GM12874 (cell line): ENCODE data around the gene AP1B1.

ENCODE experiments used
- TF ChIP-seq, protein P1 (sequence below): IDR thresholded peaks from 2 replicates; pipeline ENCODE4 v1.5.1; 2011; ENCODE audit warnings: low read depth, mild to moderate bottlenecking, control low read depth, low read length, moderate library complexity; ENCODE audit not compliant: insufficient read depth

Gene AP1B1

GRCh38 chr22:29391546-29391945 lies 3.2 kb upstream of the AP1B1 start:
- TF ChIP-seq, protein P1, sequence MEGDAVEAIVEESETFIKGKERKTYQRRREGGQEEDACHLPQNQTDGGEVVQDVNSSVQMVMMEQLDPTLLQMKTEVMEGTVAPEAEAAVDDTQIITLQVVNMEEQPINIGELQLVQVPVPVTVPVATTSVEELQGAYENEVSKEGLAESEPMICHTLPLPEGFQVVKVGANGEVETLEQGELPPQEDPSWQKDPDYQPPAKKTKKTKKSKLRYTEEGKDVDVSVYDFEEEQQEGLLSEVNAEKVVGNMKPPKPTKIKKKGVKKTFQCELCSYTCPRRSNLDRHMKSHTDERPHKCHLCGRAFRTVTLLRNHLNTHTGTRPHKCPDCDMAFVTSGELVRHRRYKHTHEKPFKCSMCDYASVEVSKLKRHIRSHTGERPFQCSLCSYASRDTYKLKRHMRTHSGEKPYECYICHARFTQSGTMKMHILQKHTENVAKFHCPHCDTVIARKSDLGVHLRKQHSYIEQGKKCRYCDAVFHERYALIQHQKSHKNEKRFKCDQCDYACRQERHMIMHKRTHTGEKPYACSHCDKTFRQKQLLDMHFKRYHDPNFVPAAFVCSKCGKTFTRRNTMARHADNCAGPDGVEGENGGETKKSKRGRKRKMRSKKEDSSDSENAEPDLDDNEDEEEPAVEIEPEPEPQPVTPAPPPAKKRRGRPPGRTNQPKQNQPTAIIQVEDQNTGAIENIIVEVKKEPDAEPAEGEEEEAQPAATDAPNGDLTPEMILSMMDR = no peak

DNA sequence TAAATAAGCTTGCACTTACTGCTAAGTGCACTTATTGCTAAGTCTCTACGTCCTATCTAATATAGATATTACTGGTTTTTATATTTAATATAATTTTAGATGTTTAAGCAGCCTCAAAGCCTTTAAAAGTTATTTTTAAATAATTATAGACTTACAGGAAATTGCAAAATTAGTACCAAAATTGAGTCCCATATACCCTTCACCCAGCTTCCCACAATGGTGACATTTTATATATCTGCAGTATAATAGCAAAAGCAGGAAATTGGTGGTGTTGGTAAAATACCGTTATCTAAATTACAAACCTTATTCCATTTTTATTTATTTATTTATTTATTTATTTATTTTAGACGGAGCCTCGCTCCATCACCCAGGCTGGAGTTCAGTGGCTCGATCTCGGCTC lies 1.9 kb upstream of the AP1B1 start:
- TF ChIP-seq, protein P1 = no peak

DNA sequence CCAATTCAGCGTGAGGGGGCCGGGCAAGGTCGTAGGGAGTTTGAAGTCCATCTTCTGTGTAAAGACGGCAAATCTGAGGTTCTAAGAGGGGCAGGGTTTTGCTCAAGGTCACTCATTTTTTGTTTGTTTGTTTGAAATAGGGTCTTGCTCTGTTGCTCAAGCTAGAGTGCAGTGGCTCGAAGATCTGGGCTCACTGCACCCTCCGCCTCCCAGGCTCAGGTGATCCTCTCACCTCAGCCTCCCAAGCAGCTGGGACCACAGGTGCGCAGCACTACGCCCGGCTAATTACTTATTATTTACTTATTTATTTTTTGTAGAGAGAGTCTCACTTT lies 355 bp upstream of the AP1B1 start:
- TF ChIP-seq, protein P1 = no peak

- TF ChIP-seq, protein P1 = no peak
Observed at GRCh38 chr22:29386708-29387107, 1.7 kb downstream of the AP1B1 start.

GRCh38 chr22:29385748-29386147 lies 2.6 kb downstream of the AP1B1 start:
- TF ChIP-seq, protein P1 = no peak

DNA sequence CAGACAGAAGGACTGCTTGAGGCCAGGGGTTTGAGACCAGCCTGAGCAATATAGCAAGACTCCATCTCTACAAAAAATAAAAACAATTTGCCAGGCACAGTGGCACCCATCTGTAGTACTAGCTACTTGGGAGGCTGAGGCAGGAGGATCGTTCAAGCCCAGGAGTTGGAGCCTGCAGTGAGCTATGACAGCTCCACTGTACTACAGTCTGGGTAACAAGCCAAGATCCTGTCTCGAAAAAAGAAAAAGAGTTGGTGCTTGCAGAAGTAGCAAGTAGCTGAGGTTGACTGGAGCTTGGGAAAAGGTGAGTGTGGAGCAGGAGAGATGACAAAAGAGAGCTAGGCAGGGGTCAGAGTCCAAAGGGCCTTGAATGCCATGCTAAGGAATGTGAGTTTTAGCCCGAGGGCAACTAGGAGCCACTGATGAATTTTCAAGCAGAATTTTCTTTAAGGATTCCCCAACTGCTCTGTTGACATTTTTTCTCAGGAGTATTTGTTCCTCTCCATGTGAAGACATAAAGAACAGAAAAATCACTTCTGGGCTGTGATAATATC lies 3.1 kb downstream of the AP1B1 start:
- TF ChIP-seq, protein P1 = no peak

- TF ChIP-seq, protein P1 = no peak
Observed at GRCh38 chr22:29383740-29384139, 4.6 kb downstream of the AP1B1 start.

DNA sequence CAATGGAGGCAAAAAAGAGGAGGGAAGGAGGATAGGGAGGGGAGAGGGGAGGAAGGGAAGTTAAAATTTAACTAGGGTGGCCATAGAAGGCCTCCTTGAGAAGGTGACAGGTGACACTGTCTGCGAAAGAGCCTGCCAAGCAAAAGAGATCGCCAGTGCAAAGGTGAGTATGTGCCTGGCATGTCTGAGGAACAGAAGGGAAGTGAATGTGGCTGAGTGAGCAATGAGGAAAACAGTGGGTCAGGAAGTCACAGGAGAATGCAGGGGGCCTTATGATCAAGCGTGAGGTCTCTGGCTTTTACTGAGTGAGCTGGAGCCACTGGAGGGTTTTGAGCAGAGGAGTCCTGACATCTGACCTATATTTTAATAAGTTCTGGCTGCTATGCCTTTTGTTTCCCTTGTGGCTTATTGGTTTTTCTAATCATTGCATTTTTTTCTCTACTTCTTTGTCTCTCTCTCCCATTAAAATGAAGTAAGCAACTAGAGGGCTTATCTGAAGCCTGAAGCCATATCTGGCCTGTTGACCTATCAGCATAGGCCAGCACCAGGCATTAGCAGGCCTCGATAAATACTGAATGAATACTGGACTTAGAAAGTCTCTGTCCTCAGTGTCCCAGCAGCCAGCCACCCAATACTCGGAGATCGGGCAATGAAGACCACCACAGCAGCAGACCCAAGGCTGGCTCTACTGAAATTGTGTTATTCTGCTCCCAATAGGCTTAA lies 5.6 kb downstream of the AP1B1 start:
- TF ChIP-seq, protein P1 = no peak
